Thoracic aorta (tissue), 2 donors: ENCODE data around the gene APAF1. TPM values are rescaled to one million over a fixed set of nuclear protein-coding genes. Genes with fewer than 3 reads are reported as not detected.

Experiments
- ATAC-seq: fragments of 150-250 bp; one replicate; pipeline ENCODE4 v1.8.0; 2017; ENCODE audit warnings: low read depth; ENCODE audit not compliant: insufficient number of reproducible peaks, low FRiP score
- DNase-seq: peaks from one replicate; pipeline ENCODE4 v3.0.0-alpha.2; 2020; ENCODE audit warnings: low spot score
- H3K27ac ChIP-seq, 2 donors: fragments of 200-600 bp; sonication (generic); 1 replicate in 1 of 2; 2 replicates in 1 of 2; pipeline ENCODE4 v1.5.1; 2016; ENCODE audit warnings: mild to moderate bottlenecking in 2 of 2, moderate library complexity in 2 of 2
- H3K27me3 ChIP-seq: fragments of 200-600 bp; sonication (generic); replicated peaks from 2 replicates; pipeline ENCODE4 v1.6.0; 2016; ENCODE audit warnings: mild to moderate bottlenecking; ENCODE audit not compliant: insufficient read depth
- H3K36me3 ChIP-seq: fragments of 200-600 bp; sonication (generic); one replicate; pipeline ENCODE4 v1.5.1; 2016
- H3K4me1 ChIP-seq, 2 donors: fragments of 200-600 bp; sonication (generic); 1 replicate in 1 of 2; 2 replicates in 1 of 2; pipeline versions ENCODE4 v1.5.1 to v1.6.0; 2016; ENCODE audit warnings: low read depth in 2 of 2, mild to moderate bottlenecking in 1 of 2; ENCODE audit not compliant: control insufficient read depth in 1 of 2
- H3K4me3 ChIP-seq: fragments of 200-600 bp; sonication (generic); 2 replicates; pipeline ENCODE4 v1.5.1; 2016; ENCODE audit warnings: mild to moderate bottlenecking
- H3K9me3 ChIP-seq: fragments of 200-600 bp; sonication (generic); 2 replicates; pipeline ENCODE4 v1.5.1; 2016
- CTCF ChIP-seq: fragments of 200-600 bp; sonication (generic); IDR thresholded peaks from one replicate; pipeline ENCODE4 v1.5.1; 2019; ENCODE audit warnings: antibody characterized with exemption
- total RNA-seq, 2 donors: library from RNA; depleted of rRNA; stranded (reverse); fragments of >200 nt; gene quantifications; one replicate each; pipeline versions ENCODE4 v1.1.0 to v1.2.3, GENCODE V29; 2016

APAF1 gene
- total RNA-seq, 2 donors from 2014 or later, result 16.0 to 19.8 TPM

GRCh38 chr12:98669751-98670150, 24.7 kb downstream of the APAF1 start:
- no peak overlapping the region for H3K4me3 ChIP-seq
- peaks cover 8% of the 10 kb centered on the region for H3K36me3 ChIP-seq
- no peak overlapping the region for H3K27ac ChIP-seq
- DNase-seq, result no peak
- no peak for TF ChIP-seq CTCF
- no peaks in the 10 kb centered on the region for H3K4me1 ChIP-seq
- no peaks in the 10 kb centered on the region for H3K27me3 ChIP-seq
- H3K9me3 ChIP-seq, result no peaks in the 10 kb centered on the region
- ATAC-seq, result no peak

GRCh38 chr12:98671459-98671858, 26.4 kb downstream of the APAF1 start:
- ATAC-seq (no peak), DNase-seq (no peak)
- no peak for TF ChIP-seq CTCF

GRCh38 chr12:98674841-98675240, 29.8 kb downstream of the APAF1 start:
- no peak overlapping the region for H3K4me3 ChIP-seq
- H3K4me1 ChIP-seq, result no peaks in the 10 kb centered on the region
- H3K27ac ChIP-seq, result no peak overlapping the region
- peaks cover 29% of the 10 kb centered on the region for H3K36me3 ChIP-seq
- TF ChIP-seq CTCF, result no peak
- H3K9me3 ChIP-seq, result no peaks in the 10 kb centered on the region
- ATAC-seq (no peak), DNase-seq (no peak)
- H3K27me3 ChIP-seq, result no peaks in the 10 kb centered on the region

More at GRCh38 chr12:98671459-98671858, 26.4 kb downstream of the APAF1 start:
- Histone ChIP-seq H3K27ac (no peak overlapping the region), H3K36me3 (peaks cover 9% of the 10 kb centered on the region), H3K9me3 (no peaks in the 10 kb centered on the region), H3K4me3 (no peak overlapping the region), H3K4me1 (no peaks in the 10 kb centered on the region), H3K27me3 (no peaks in the 10 kb centered on the region)

- H3K4me3 ChIP-seq, result no peak overlapping the region
- no peaks in the 10 kb centered on the region for H3K4me1 ChIP-seq
- ATAC-seq, result no peak
- no peaks in the 10 kb centered on the region for H3K27me3 ChIP-seq
- H3K27ac ChIP-seq, result no peak overlapping the region
- no peak for DNase-seq
- H3K36me3 ChIP-seq, result peaks cover 61% of the 10 kb centered on the region
- no peaks in the 10 kb centered on the region for H3K9me3 ChIP-seq
- TF ChIP-seq CTCF, result no peak
These were observed 33.3 kb downstream of the APAF1 start for GRCh38 chr12:98678236-98678945.

- TF ChIP-seq CTCF, result no peak
- Histone ChIP-seq H3K9me3 (no peaks in the 10 kb centered on the region), H3K27ac (no peak overlapping the region), H3K4me1 (no peaks in the 10 kb centered on the region), H3K27me3 (no peaks in the 10 kb centered on the region), H3K36me3 (peaks cover 63% of the 10 kb centered on the region), H3K4me3 (no peak overlapping the region)
- ATAC-seq (no peak), DNase-seq (no peak)
These were observed 34.0 kb downstream of the APAF1 start for GRCh38 chr12:98678946-98679610.
